SK-N-SH (cell line): Measurements from ENCODE around the gene SIGMAR1. TPM values are rescaled to one million over a fixed set of nuclear protein-coding genes. Genes with fewer than 3 reads are reported as not detected.

Experiments used
- CTCF ChIA-PET: fragments of 300-600, 350-600 bp; formaldehyde crosslinking; extraction: SDS; loops from one replicate; lab custom pipeline; 2021; lab: Yijun Ruan, JAX
- POLR2A ChIA-PET: fragments of 350-600 bp; sonication (Branson Sonifier 250); formaldehyde crosslinking; extraction: SDS; loops from one replicate; lab custom pipeline; 2020; ENCODE audit warnings: antibody characterized with exemption, inconsistent platforms; lab: Yijun Ruan, JAX
- DNase-seq: peaks from one replicate; pipeline ENCODE4 v3.0.0; 2012
- H2AFZ ChIP-seq: fragments of 200-600 bp; sonication (generic); 2 replicates; pipeline ENCODE4 v1.8.1; 2016; ENCODE audit warnings: antibody characterized with exemption, mild to moderate bottlenecking, low read depth
- H3F3A ChIP-seq: fragments of 200-600 bp; sonication (generic); replicated peaks from 2 replicates; pipeline ENCODE3; 2016; ENCODE audit warnings: antibody characterized with exemption, mild to moderate bottlenecking; ENCODE audit not compliant: insufficient read depth
- H3K27ac ChIP-seq, 2 experiments: fragments of 200-500 bp in 1 of 2; fragments of 200-600 bp in 1 of 2; sonication (Bioruptor generic) in 1 of 2; sonication (generic), shearing (Covaris generic) in 1 of 2; 2 replicates each; pipeline versions ENCODE4 v1.5.1 to v1.6.1; 2014 to 2016; ENCODE audit warnings: low read depth in 2 of 2, inconsistent platforms in 1 of 2, low read length in 1 of 2, mild to moderate bottlenecking in 1 of 2, mixed read lengths in 1 of 2
- H3K27me3 ChIP-seq: fragments of 200-600 bp; sonication (generic), shearing (Covaris generic); 2 replicates; pipeline ENCODE4 v1.6.1; 2016; ENCODE audit warnings: mixed run types; ENCODE audit not compliant: insufficient read depth
- H3K36me3 ChIP-seq, 2 experiments: fragments of 200-500 bp in 1 of 2; fragments of 200-600 bp in 1 of 2; sonication (Bioruptor generic) in 1 of 2; sonication (generic) in 1 of 2; replicated peaks in 1 of 2; 2 replicates each; pipeline versions ENCODE3 to v1.5.1; 2014 to 2016; ENCODE audit warnings: low read length in 1 of 2, mild to moderate bottlenecking in 1 of 2; ENCODE audit not compliant: insufficient read depth in 2 of 2, control insufficient read depth in 1 of 2
- H3K4me1 ChIP-seq, 2 experiments: fragments of 200-500 bp in 1 of 2; fragments of 200-600 bp in 1 of 2; sonication (Bioruptor generic) in 1 of 2; sonication (generic), shearing (Covaris generic) in 1 of 2; 2 replicates each; pipeline versions ENCODE4 v1.5.1 to v1.6.1; 2014 to 2016; ENCODE audit warnings: low read depth in 1 of 2, low read length in 1 of 2, mixed run types in 1 of 2; ENCODE audit not compliant: insufficient read depth in 2 of 2, control insufficient read depth in 1 of 2
- H3K4me2 ChIP-seq: fragments of 200-600 bp; sonication (generic), shearing (Covaris generic); 2 replicates; pipeline ENCODE4 v1.6.1; 2017; ENCODE audit warnings: mixed run types
- H3K4me3 ChIP-seq, 2 experiments: fragments of 200-500 bp in 1 of 2; fragments of 200-600 bp in 1 of 2; sonication (Bioruptor generic) in 1 of 2; sonication (generic), shearing (Covaris generic) in 1 of 2; 2 replicates each; pipeline versions ENCODE4 v1.5.1 to v1.8.1; 2014 to 2016; ENCODE audit warnings: low read depth in 2 of 2, inconsistent platforms in 1 of 2, low read length in 1 of 2, mild to moderate bottlenecking in 1 of 2, mixed read lengths in 1 of 2, moderate library complexity in 1 of 2
- H3K79me2 ChIP-seq: fragments of 200-600 bp; sonication (generic); 2 replicates; pipeline ENCODE4 v1.8.1; 2017; ENCODE audit warnings: mild to moderate bottlenecking; ENCODE audit not compliant: insufficient read depth
- H3K9ac ChIP-seq: fragments of 200-600 bp; sonication (generic); 2 replicates; pipeline ENCODE4 v1.6.1; 2017; ENCODE audit warnings: mixed run types
- H3K9me2 ChIP-seq: fragments of 200-600 bp; sonication (generic); 2 replicates; pipeline ENCODE4 v1.6.1; 2017; ENCODE audit warnings: mixed run types
- H3K9me3 ChIP-seq: fragments of 200-600 bp; sonication (generic); 2 replicates; pipeline ENCODE4 v1.6.1; 2017; ENCODE audit warnings: mixed run types, mild to moderate bottlenecking, moderate library complexity
- H4K20me1 ChIP-seq: fragments of 200-600 bp; sonication (generic); 2 replicates; pipeline ENCODE4 v1.6.1; 2017; ENCODE audit warnings: mild to moderate bottlenecking, mixed run types; ENCODE audit not compliant: insufficient read depth
- CHD2 ChIP-seq: fragments of 150-350 bp; IDR thresholded peaks from 2 replicates; pipeline ENCODE4 v1.6.1; 2018; ENCODE audit warnings: low read length; ENCODE audit not compliant: partially characterized antibody
- CTCF ChIP-seq: fragments of 200-600 bp; sonication (generic); IDR thresholded peaks from 2 replicates; pipeline ENCODE4 v1.6.1; 2017; ENCODE audit warnings: antibody characterized with exemption, mild to moderate bottlenecking, moderate library complexity
- EP300 ChIP-seq, 2 experiments: IDR thresholded peaks; 2 replicates each; pipeline versions ENCODE4 v1.4.0 to v1.6.1; 2012; ENCODE audit warnings: borderline replicate concordance in 1 of 2, low read depth in 1 of 2, low read length in 1 of 2
- FOXJ3 ChIP-seq: sonication (generic); formaldehyde crosslinking; IDR thresholded peaks from 2 replicates; pipeline ENCODE4 v1.5.1; 2020; ENCODE audit warnings: mild to moderate bottlenecking, missing genetic modification reagents
- FOXM1 ChIP-seq: IDR thresholded peaks from 2 replicates; pipeline ENCODE4 v1.4.0; 2012; ENCODE audit warnings: low read depth, mild to moderate bottlenecking
- GATA2 ChIP-seq: sonication (generic); formaldehyde crosslinking; IDR thresholded peaks from 2 replicates; pipeline ENCODE4 v1.5.0; 2020; ENCODE audit warnings: mild to moderate bottlenecking, missing genetic modification reagents
- IRF3 ChIP-seq: fragments of 150-350 bp; IDR thresholded peaks from 2 replicates; pipeline ENCODE4 v1.6.1; 2016; ENCODE audit warnings: mild to moderate bottlenecking, low read depth, low read length
- MAX ChIP-seq: IDR thresholded peaks from 2 replicates; pipeline ENCODE4 v1.4.0; 2012; ENCODE audit warnings: low read depth
- MXI1 ChIP-seq: IDR thresholded peaks from 2 replicates; pipeline ENCODE4 v1.6.1; 2012; ENCODE audit warnings: mild to moderate bottlenecking, low read depth, low read length, improper control_type of control experiment
- NFIC ChIP-seq: IDR thresholded peaks from 2 replicates; pipeline ENCODE4 v1.4.0; 2012; ENCODE audit warnings: borderline replicate concordance
- NRF1 ChIP-seq: IDR thresholded peaks from 2 replicates; pipeline ENCODE4 v1.6.1; 2012; ENCODE audit warnings: low read depth, mild to moderate bottlenecking, low read length
- RCOR1 ChIP-seq: fragments of 150-350 bp; IDR thresholded peaks from 2 replicates; pipeline ENCODE4 v1.6.1; 2017; ENCODE audit warnings: antibody characterized with exemption, low read length
- RFX5 ChIP-seq: IDR thresholded peaks from 2 replicates; pipeline ENCODE4 v1.6.1; 2012; ENCODE audit warnings: mild to moderate bottlenecking, improper control_type of control experiment, low read length
- TCF12 ChIP-seq: IDR thresholded peaks from 2 replicates; pipeline ENCODE4 v1.4.0; 2012
- TEAD4 ChIP-seq: IDR thresholded peaks from 2 replicates; pipeline ENCODE4 v1.4.0; 2012; ENCODE audit warnings: mild to moderate bottlenecking, borderline replicate concordance; ENCODE audit not compliant: insufficient read depth
- USF1 ChIP-seq: IDR thresholded peaks from 2 replicates; pipeline ENCODE4 v1.4.0; 2012; ENCODE audit warnings: low read depth, borderline replicate concordance
- USF2 ChIP-seq: fragments of 150-350 bp; IDR thresholded peaks from 2 replicates; pipeline ENCODE4 v1.6.1; 2017; ENCODE audit warnings: antibody characterized with exemption, low read length, low read depth, borderline replicate concordance
- YY1 ChIP-seq: IDR thresholded peaks from 2 replicates; pipeline ENCODE4 v1.4.0; 2012; ENCODE audit warnings: low read depth, mild to moderate bottlenecking
- WGBS: methylation state at CpG from one replicate; pipeline ENCODE4 v1.1.6; 2017; ENCODE audit warnings: low lambda C conversion rate; 5-methylcytosine and 5-hydroxymethylcytosine counted together
- polyA plus RNA-seq, 3 experiments: library from polyadenylated mRNA; depleted of rRNA; stranded (reverse); fragments of >200 nt; gene quantifications; 2 replicates each; pipeline ENCODE4 v1.2.3, GENCODE V29; 2012

The SIGMAR1 gene
- polyA plus RNA-seq, 1 of the 3 experiments (the other 2 are of a cell fraction): 79.0 TPM

- TF ChIP-seq CTCF (no peak), EP300 (IDR thresholded peaks at IDR 0.05; ENCODE audit: borderline replicate concordance in 1 of 2, low read depth in 1 of 2, low read length in 1 of 2) (no peak), RFX5 (0 out of 2 replicates have a peak, but pooled peaks have one; percentile 47), TEAD4 (no peak), MAX (0 out of 2 replicates have a peak, but pooled peaks have one; percentile 32)
- TF ChIP-seq, all 33 proteins: peak for 10
Observed at GRCh38 chr9:34620061-34620994, 17.3 kb downstream of the SIGMAR1 start, which contains the start of gene DCTN3 (continued).

- H3K79me2 ChIP-seq: peaks cover 23% of the 10 kb centered on the region
- H3K9me3 ChIP-seq: no peaks in the 10 kb centered on the region
- no peaks in the 10 kb centered on the region for H3K27me3 ChIP-seq
- peak; percentile 75 for DNase-seq
- peaks cover 5 to 43% of the 10 kb centered on the region in 2 experiments; a peak in 2 of 4 replicates for H3K4me1 ChIP-seq
- no peaks in the 10 kb centered on the region for H4K20me1 ChIP-seq
- H3K36me3 ChIP-seq: peaks cover 23 to 34% of the 10 kb centered on the region in 2 experiments
- 60% methylated on average over 2 of the region's 2 CpGs for WGBS
- H3K9ac ChIP-seq: no peak overlapping the region
- ChIA-PET CTCF (interaction anchor here (0.9 to 8.8 kb wide), 10 partner anchors 10 to 211 kb away, joined by 3 to 256 read pairs (median 6); partner anchors contain the start of genes ARID3C, GALT and SIGMAR1), POLR2A (interaction anchor here (0.9 to 1.2 kb wide), 2 partner anchors 22 to 31 kb away, joined by 3 to 11 read pairs; partner anchors contain the start of genes GALT and SIGMAR1)
- no peak overlapping the region for H3K4me2 ChIP-seq
- H2AFZ ChIP-seq: no peak overlapping the region
- no peak overlapping the region for H3K27ac ChIP-seq
- H3K9me2 ChIP-seq: no peaks in the 10 kb centered on the region
- TF ChIP-seq IRF3 (no peak), CHD2 (peak; percentile 42), EP300 (IDR thresholded peaks at IDR 0.05; ENCODE audit: borderline replicate concordance in 1 of 2, low read depth in 1 of 2, low read length in 1 of 2) (peak in 1 of 2 experiments; percentile 51; a peak in 2 of 4 replicates), MXI1 (peak; percentile 58; the same call in 1 of the 2 replicates), TCF12 (peak; percentile 26; the same call in 1 of the 2 replicates), USF1 (no peak), YY1 (no peak), RCOR1 (peak; percentile 99), USF2 (no peak), GATA2 (CRISPR knock-in tag) (peak; percentile 70), NFIC (no peak), FOXJ3 (CRISPR knock-in tag) (no peak), FOXM1 (no peak), NRF1 (no peak)
- no peak overlapping the region for H3K4me3 ChIP-seq
- no peaks in the 10 kb centered on the region for H3F3A ChIP-seq
Observed at GRCh38 chr9:34615132-34615531, 22.5 kb downstream of the SIGMAR1 start.
